GM12878 (cell line): ENCODE measurements around the gene TNK2. TPM values are rescaled to one million over a fixed set of nuclear protein-coding genes. Genes with fewer than 3 reads are reported as not detected.

Experiments
- ATAC-seq: fragments of 200-7000 bp; cut with Tn5 transposase; 3 replicates; pipeline ENCODE4 v1.9.1; 2020; ENCODE audit warnings: mild to moderate bottlenecking, moderate library complexity
- BruUV-seq: library from RNA; stranded (reverse); fragments of 400-500 nt; replicated peaks from 2 replicates; lab custom pipeline; 2021; lab: Mats Ljungman, UMichigan
- CTCF ChIA-PET: fragments of 300-600 bp; sonication (Branson Sonifier 250); formaldehyde crosslinking; extraction: SDS; loops from one replicate; lab custom pipeline; 2021; ENCODE audit warnings: inconsistent platforms; lab: Yijun Ruan, JAX
- POLR2A ChIA-PET: fragments of 350-600 bp; formaldehyde crosslinking; extraction: SDS; loops from one replicate; lab custom pipeline; 2021; ENCODE audit warnings: inconsistent platforms; lab: Charles Lee
- RAD21 ChIA-PET: fragments of 300-600 bp; sonication (Branson Sonifier 250); formaldehyde crosslinking; loops from one replicate; lab custom pipeline; 2023; ENCODE audit warnings: antibody characterized with exemption; ENCODE audit not compliant: unreplicated experiment; lab: Charles Lee
- SMC1A ChIA-PET: fragments of 300-600 bp; sonication (Branson Sonifier 250); formaldehyde crosslinking; loops from one replicate; lab custom pipeline; 2023; ENCODE audit not compliant: unreplicated experiment, uncharacterized antibody; lab: Charles Lee
- DNase-seq: peaks from one replicate; pipeline ENCODE4 v3.0.0-alpha.2; 2011; ENCODE audit warnings: low read depth, low spot score
- FAIRE-seq: peaks from 3 replicates; lab custom pipeline; 2011; peaks lifted over from hg19 to GRCh38; lab: Jason Lieb, UNC
- H2AFZ ChIP-seq: 2 replicates; pipeline ENCODE4 v1.6.0; 2011; ENCODE audit warnings: low read depth, low read length, control low read depth; ENCODE audit not compliant: control insufficient read depth
- H3K27ac ChIP-seq: 2 replicates; pipeline ENCODE4 v1.5.1; 2011; ENCODE audit warnings: control low read depth; ENCODE audit not compliant: control insufficient read depth, insufficient read depth
- H3K27me3 ChIP-seq, 2 experiments: replicated peaks in 1 of 2; 2 replicates each; pipeline versions ENCODE4 v1.6.0 to v1.6.1; 2011; ENCODE audit warnings: low read length in 1 of 2; ENCODE audit not compliant: control insufficient read depth in 2 of 2, insufficient read depth in 2 of 2
- H3K36me3 ChIP-seq, 2 experiments: 2 replicates each; pipeline ENCODE4 v1.5.1; 2011; ENCODE audit warnings: low read length in 1 of 2; ENCODE audit not compliant: control insufficient read depth in 2 of 2, insufficient read depth in 2 of 2
- H3K4me1 ChIP-seq: 2 replicates; pipeline ENCODE4 v1.6.1; 2011; ENCODE audit warnings: mild to moderate bottlenecking, low read length, moderate library complexity, mixed read lengths; ENCODE audit not compliant: control insufficient read depth, insufficient read depth
- H3K4me2 ChIP-seq: 2 replicates; pipeline ENCODE4 v1.6.0; 2011; ENCODE audit warnings: control low read depth; ENCODE audit not compliant: control insufficient read depth, insufficient read depth
- H3K4me3 ChIP-seq: fragments of 200-600 bp; sonication (generic); 2 replicates; pipeline ENCODE4 v1.5.1; 2016
- H3K79me2 ChIP-seq: 2 replicates; pipeline ENCODE4 v1.6.0; 2011; ENCODE audit warnings: low read length; ENCODE audit not compliant: control insufficient read depth, insufficient read depth
- H3K9ac ChIP-seq: 2 replicates; pipeline ENCODE4 v1.8.0; 2011; ENCODE audit warnings: low read length, control low read depth, mixed read lengths; ENCODE audit not compliant: control insufficient read depth, insufficient read depth
- H3K9me3 ChIP-seq: replicated peaks from 3 replicates; pipeline ENCODE4 v1.5.1; 2011; ENCODE audit warnings: mild to moderate bottlenecking, low read length; ENCODE audit not compliant: control insufficient read depth, insufficient read depth
- H4K20me1 ChIP-seq: 2 replicates; pipeline ENCODE4 v1.6.0; 2011; ENCODE audit not compliant: control insufficient read depth, insufficient read depth
- ATF7 ChIP-seq: fragments of 450-650 bp; IDR thresholded peaks from 2 replicates; pipeline ENCODE4 v1.6.1; 2016; ENCODE audit warnings: low read depth, mild to moderate bottlenecking
- CTCF ChIP-seq, 3 experiments: IDR thresholded peaks in 2 of 3; conservative IDR thresholded peaks in 1 of 3; 2 replicates each; pipeline ENCODE4 v1.5.1; 2011; ENCODE audit warnings: low read depth in 3 of 3, low read length in 3 of 3, mild to moderate bottlenecking in 3 of 3, control low read depth in 2 of 3, moderate library complexity in 2 of 3, inconsistent platforms in 1 of 3, mixed read lengths in 1 of 3; ENCODE audit not compliant: control insufficient read depth in 2 of 3, insufficient read depth in 1 of 3; ENCODE audit errors: extremely low read depth in 1 of 3
- FOXM1 ChIP-seq: IDR thresholded peaks from 2 replicates; pipeline ENCODE4 v1.6.1; 2012; ENCODE audit warnings: low read depth, mild to moderate bottlenecking, inconsistent platforms, low read length, moderate library complexity
- HDAC2 ChIP-seq: fragments of 200-600 bp; sonication (generic); IDR thresholded peaks from 2 replicates; pipeline ENCODE4 v1.6.1; 2017
- HDGF ChIP-seq: fragments of 450-650 bp; IDR thresholded peaks from 2 replicates; pipeline ENCODE4 v1.6.1; 2016; ENCODE audit warnings: antibody characterized with exemption
- JUND ChIP-seq: IDR thresholded peaks from 2 replicates; pipeline ENCODE4 v1.6.1; 2012; ENCODE audit warnings: low read depth, mild to moderate bottlenecking, low read length, improper control_type of control experiment, moderate library complexity
- NFIC ChIP-seq: IDR thresholded peaks from 2 replicates; pipeline ENCODE4 v1.6.1; 2012; ENCODE audit warnings: low read depth, mild to moderate bottlenecking, inconsistent platforms, low read length, moderate library complexity
- NKRF ChIP-seq: fragments of 450-650 bp; conservative IDR thresholded peaks from 2 replicates; pipeline ENCODE4 v1.6.1; 2017; ENCODE audit warnings: mild to moderate bottlenecking, moderate library complexity
- POLR2A ChIP-seq: IDR thresholded peaks from 2 replicates; pipeline ENCODE4 v1.6.1; 2011; ENCODE audit warnings: low read depth, mild to moderate bottlenecking, low read length
- RAD21 ChIP-seq: IDR thresholded peaks from 2 replicates; pipeline ENCODE4 v1.6.1; 2011; ENCODE audit warnings: mild to moderate bottlenecking, low read depth, low read length, moderate library complexity; ENCODE audit not compliant: insufficient read depth
- RAD51 ChIP-seq: fragments of 450-650 bp; IDR thresholded peaks from 2 replicates; pipeline ENCODE4 v1.6.1; 2016; ENCODE audit warnings: moderate library complexity, mild to moderate bottlenecking, inconsistent platforms
- SKIL ChIP-seq: fragments of 450-650 bp; IDR thresholded peaks from 2 replicates; pipeline ENCODE4 v1.6.1; 2017; ENCODE audit warnings: mild to moderate bottlenecking, low read depth, inconsistent platforms; ENCODE audit not compliant: poor library complexity, severe bottlenecking
- SMC3 ChIP-seq: IDR thresholded peaks from 2 replicates; pipeline ENCODE4 v1.6.1; 2011; ENCODE audit warnings: low read length, improper control_type of control experiment, borderline replicate concordance
- TAF1 ChIP-seq: IDR thresholded peaks from 2 replicates; pipeline ENCODE4 v1.6.1; 2011; ENCODE audit warnings: mild to moderate bottlenecking, low read depth, low read length, borderline replicate concordance
- ZBTB33 ChIP-seq: fragments of 450-650 bp; IDR thresholded peaks from 2 replicates; pipeline ENCODE4 v1.6.1; 2017; ENCODE audit warnings: mild to moderate bottlenecking
- ZNF384 ChIP-seq: IDR thresholded peaks from 2 replicates; pipeline ENCODE4 v1.6.1; 2012; ENCODE audit warnings: low read depth, mild to moderate bottlenecking, low read length, improper control_type of control experiment, borderline replicate concordance
- ZSCAN29 ChIP-seq: fragments of 450-650 bp; IDR thresholded peaks from 2 replicates; pipeline ENCODE4 v1.6.1; 2017; ENCODE audit warnings: mild to moderate bottlenecking, moderate library complexity
- WGBS: methylation state at CpG from one replicate; pipeline ENCODE4 v1.1.6; 2016; ENCODE audit warnings: low lambda C conversion rate; ENCODE audit not compliant: insufficient replicate concordance, insufficient coverage; ENCODE audit errors: missing lambda C conversion rate; 5-methylcytosine and 5-hydroxymethylcytosine counted together
- in situ Hi-C: fragments of 300-500 bp; cut with MboI; formaldehyde crosslinking; loops from 9 replicates; pipeline ENCODE4 v1.14.3; 2018; ENCODE audit warnings: mixed read lengths
- intact Hi-C: fragments of 100-400 bp; cut with micrococcal nuclease; formaldehyde crosslinking; loops from one replicate; pipeline ENCODE4 v1.14.2; 2022; ENCODE audit not compliant: unreplicated experiment
- polyA plus RNA-seq, 11 experiments: library from polyadenylated mRNA; depleted of rRNA in 4 of 11; unstranded in 6 of 11; stranded (reverse) in 5 of 11; fragments of >200 nt; fragmentation: Nextera tagmentation in 4 of 11; fragmentation: Illumina TruSeq in 1 of 11; extraction: Ambion mirVana in 4 of 11; extraction: Trizol in 1 of 11; gene quantifications; 1 replicate in 1 of 11; 2 replicates in 10 of 11; pipeline versions ENCODE4 v1.2.1 to v1.2.3, GENCODE V29; 2011 to 2016; ENCODE audit warnings: inconsistent platforms in 2 of 11, missing spikeins in 2 of 11, low read depth in 1 of 11
- total RNA-seq, 4 experiments: library from RNA; depleted of rRNA in 3 of 4; stranded (reverse); fragments of >200 nt in 3 of 4; fragmentation: Illumina TruSeq in 1 of 4; extraction: Trizol in 1 of 4; gene quantifications; 2 replicates each; pipeline versions ENCODE4 v1.2.1 to v1.2.3, GENCODE V29; 2013 to 2021

The TNK2 gene
- total and polyA plus RNA-seq, 10 of the 15 experiments (the other 5 are each of a cell fraction or from before 2014, with no cell fraction given): 0.13 to 47.8 (median 10.8) TPM

- TF ChIP-seq SKIL (no peak), NFIC (no peak), TAF1 (no peak), SMC3 (no peak), NKRF (no peak), JUND (no peak), ZNF384 (no peak), RAD21 (no peak)
Observed at GRCh38 chr3:195929452-195929851, 21.1 kb upstream of the TNK2 start (continued).

GRCh38 chr3:195921334-195921791 lies 13.0 kb upstream of the TNK2 start:
- H3K27ac ChIP-seq: no peak overlapping the region
- H3K9me3 ChIP-seq: no peaks in the 10 kb centered on the region
- H2AFZ ChIP-seq: no peak overlapping the region
- ChIA-PET CTCF (interaction anchor here (1.9 to 2.0 kb wide), 2 partner anchors 62 to 69 kb away, joined by 5 to 9 read pairs; no protein-coding TSS in a partner anchor), SMC1A (interaction anchor here (0.8 kb wide), 1 partner anchor 60 kb away, joined by 3 read pairs; no protein-coding TSS in a partner anchor), POLR2A (no interaction called here), RAD21 (no interaction called here)
- WGBS: 84% methylated on average over 13 of the region's 13 CpGs
- DNase-seq (no peak), FAIRE-seq (no peak), ATAC-seq (no peak)
- in situ Hi-C loops: no loop called here
- H3K4me2 ChIP-seq: no peak overlapping the region
- H3K79me2 ChIP-seq: no peaks in the 10 kb centered on the region
- H3K9ac ChIP-seq: no peak overlapping the region
- no peaks in the 10 kb centered on the region for H3K27me3 ChIP-seq
- H3K4me3 ChIP-seq: no peak overlapping the region
- no peaks in the 10 kb centered on the region for H3K36me3 ChIP-seq
- intact Hi-C loops: no loop called here
- H4K20me1 ChIP-seq: no peaks in the 10 kb centered on the region
- no peaks in the 10 kb centered on the region for H3K4me1 ChIP-seq
- no TSS peak for BruUV-seq
- TF ChIP-seq ZBTB33 (no peak), POLR2A (no peak), CTCF (IDR thresholded peaks at IDR 0.05 in 2 of 3, conservative IDR thresholded peaks at IDR 0.05 in 1 of 3; ENCODE audit: control insufficient read depth in 2 of 3, extremely low read depth in 1 of 3, insufficient read depth in 1 of 3, low read depth in 3 of 3, low read length in 3 of 3) (no peak), RAD51 (no peak), ZSCAN29 (no peak), ATF7 (no peak), HDAC2 (no peak), HDGF (no peak), FOXM1 (no peak)
